Measurements from ENCODE around the gene PCDHGA11. TPM values are rescaled to one million over a fixed set of nuclear protein-coding genes. Genes with fewer than 3 reads are reported as not detected.
A peak's percentile ranks its signal among the peaks of the same experiment; 100 is the strongest.

Gene PCDHGA11
- total and polyA plus RNA-seq, 2 of the 4 experiments (the other 2 are of a cell fraction) = 5.4 to 6.9 TPM

- dilution Hi-C loops (cut with HindIII; ENCODE audit: low sequenced_read_pairs, unreplicated experiment) (no loop called here), intact Hi-C loops (cut with micrococcal nuclease) (loop anchor here (5.0 kb wide), 1 partner anchor 58 kb away; the partner anchor contains the start of gene PCDHGC3), in situ Hi-C loops (cut with MboI; ENCODE audit: low sequenced_read_pairs) (loop anchor here (5.0 kb wide), 1 partner anchor 143 kb away; no protein-coding TSS in a partner anchor)
- ChIA-PET POLR2A (ENCODE audit: unreplicated experiment) (no interaction called here), CTCF (interaction anchor here (1.3 to 3.8 kb wide), 3 partner anchors 105 to 141 kb away, joined by 5 to 34 read pairs (median 19); no protein-coding TSS in a partner anchor)
- H3K18ac ChIP-seq (ENCODE audit: low read depth, low read length) = no peak overlapping the region
- H3K9ac ChIP-seq (ENCODE audit: low read depth, low read length) = no peak overlapping the region
- H3K9me1 ChIP-seq (ENCODE audit: insufficient read depth, low read length) = no peaks in the 10 kb centered on the region
- no peaks in the 10 kb centered on the region for H3K4me1 ChIP-seq (ENCODE audit: control insufficient read depth, insufficient read depth, low read length)
- no peak overlapping the region for H3K56ac ChIP-seq (ENCODE audit: extremely low read depth, insufficient read depth, low read length)
- H3K4ac ChIP-seq (ENCODE audit: low read depth, low read length) = no peak overlapping the region
- no peak overlapping the region for H3K27ac ChIP-seq (ENCODE audit: insufficient read depth, low read length)
- no peak overlapping the region for H4K91ac ChIP-seq (ENCODE audit: insufficient read depth, low read depth, low read length)
- H3K36me3 ChIP-seq (ENCODE audit: control insufficient read depth, insufficient read depth, low read length) = peaks cover 29% of the 10 kb centered on the region
- peaks cover 23 to 25% of the 10 kb centered on the region in 2 experiments for H3K79me1 ChIP-seq (ENCODE audit: low read depth in 1 of 2, low read length in 2 of 2)
- no peak overlapping the region for H2BK5ac ChIP-seq (ENCODE audit: low read depth, low read length, poor library complexity, severe bottlenecking)
- no peak overlapping the region for H4K5ac ChIP-seq (ENCODE audit: low read depth, low read length)
- peak overlapping the region; percentile 25 for H2AFZ ChIP-seq (replicated peaks; ENCODE audit: low read length, poor library complexity)
- H3K27me3 ChIP-seq (ENCODE audit: control insufficient read depth, insufficient read depth, low read length) = no peaks in the 10 kb centered on the region
- H3K4me2 ChIP-seq (ENCODE audit: low read depth, low read length) = no peak overlapping the region
- TF ChIP-seq BHLHE40 (IDR thresholded peaks at IDR 0.05; ENCODE audit: low read depth, low read length) (no peak), POLR2A (IDR thresholded peaks at IDR 0.05; ENCODE audit: low read depth, low read length) (no peak), ELK1 (IDR thresholded peaks at IDR 0.05; ENCODE audit: borderline replicate concordance, low read depth, low read length) (no peak), MAFK (IDR thresholded peaks at IDR 0.05; ENCODE audit: low read depth, low read length) (no peak), CEBPB (IDR thresholded peaks at IDR 0.05; ENCODE audit: low read depth, low read length) (no peak), CHD1 (IDR thresholded peaks at IDR 0.05; ENCODE audit: low read depth, low read length) (no peak), RAD21 (IDR thresholded peaks at IDR 0.05; ENCODE audit: low read length) (no peak)
- 50% methylated on average over 58 of the region's 74 CpGs; no CpG with 5 or more reads in 1 of the 2 experiments for WGBS, 2 experiments (ENCODE audit: extremely low coverage in 2 of 2, insufficient read length in 1 of 2)
- H2BK120ac ChIP-seq (ENCODE audit: low read depth, low read length) = no peak overlapping the region
- BruUV-seq (replicated peaks) = no TSS peak
- H3K23ac ChIP-seq (ENCODE audit: low read depth, low read length) = no peak overlapping the region
- no peak overlapping the region for H2AK5ac ChIP-seq (ENCODE audit: low read depth, low read length)
- no peak overlapping the region for H2BK15ac ChIP-seq (ENCODE audit: low read depth, low read length)
- no peak overlapping the region for H2AK9ac ChIP-seq (replicated peaks; ENCODE audit: low read depth, low read length, poor library complexity)
- no peak for ATAC-seq (ENCODE audit: low read depth)
- DNase-seq = no peak
- H2BK20ac ChIP-seq (ENCODE audit: low read depth, low read length) = no peak overlapping the region
- no peak overlapping the region for H3K14ac ChIP-seq (replicated peaks; ENCODE audit: low read depth, low read length)
- H4K8ac ChIP-seq (ENCODE audit: low read depth in 2 of 2, low read length in 2 of 2) = no peak overlapping the region
- H3K9me3 ChIP-seq (ENCODE audit: control insufficient read depth, insufficient read depth, low read length) = peaks cover 53% of the 10 kb centered on the region
- H3K4me3 ChIP-seq (ENCODE audit: insufficient read depth, low read depth, low read length) = no peak overlapping the region
- H4K20me1 ChIP-seq (ENCODE audit: insufficient read depth, low read length) = no peaks in the 10 kb centered on the region
Measured at GRCh38 chr5:141419074-141419880, 1.6 kb upstream of the PCDHGA11 start.
